K562 (cell line): Measurements from ENCODE around the gene KRI1. TPM values are rescaled to one million over a fixed set of nuclear protein-coding genes. Genes with fewer than 3 reads are reported as not detected.

Experiments used
- CSDE1 ChIP-seq, 2 experiments: fragments of 450-650 bp; IDR thresholded peaks; 2 replicates each; pipeline ENCODE4 v1.6.1; 2016; ENCODE audit warnings: mild to moderate bottlenecking in 1 of 2
- ERF ChIP-seq: fragments of 450-650 bp; formaldehyde crosslinking; IDR thresholded peaks from 2 replicates; pipeline ENCODE4 v1.4.0; 2020; ENCODE audit warnings: mild to moderate bottlenecking, mixed read lengths
- FOXA1 ChIP-seq: fragments of 450-650 bp; IDR thresholded peaks from 2 replicates; pipeline ENCODE4 v1.6.1; 2016; ENCODE audit warnings: mild to moderate bottlenecking, borderline replicate concordance
- FUS ChIP-seq: fragments of 200-400 bp; formaldehyde crosslinking; optimal IDR thresholded peaks from 2 replicates; pipeline ENCODE3; 2017; ENCODE audit warnings: low read depth, low read length
- HES1 ChIP-seq: fragments of 450-650 bp; IDR thresholded peaks from 2 replicates; pipeline ENCODE4 v1.6.1; 2016; ENCODE audit warnings: low read depth, mild to moderate bottlenecking, moderate library complexity
- HOXB6 ChIP-seq: fragments of 250-450 bp; sonication (Bioruptor Pico); IDR thresholded peaks from 2 replicates; pipeline ENCODE4 v1.5.1; 2022; ENCODE audit warnings: mild to moderate bottlenecking, borderline replicate concordance
- LCOR ChIP-seq: sonication (generic); formaldehyde crosslinking; IDR thresholded peaks from 2 replicates; pipeline ENCODE4 v1.8.0; 2022; ENCODE audit warnings: mild to moderate bottlenecking, missing genetic modification reagents
- NCOR1 ChIP-seq: fragments of 450-650 bp; IDR thresholded peaks from 2 replicates; pipeline ENCODE4 v1.6.1; 2016; ENCODE audit warnings: mild to moderate bottlenecking, moderate library complexity
- NFE2 ChIP-seq: IDR thresholded peaks from 2 replicates; pipeline ENCODE4 v1.6.1; 2014; ENCODE audit warnings: antibody characterized with exemption, low read depth
- NFIC ChIP-seq: fragments of 450-650 bp; IDR thresholded peaks from 2 replicates; pipeline ENCODE4 v1.6.1; 2017; ENCODE audit warnings: mild to moderate bottlenecking, inconsistent platforms
- RB1 ChIP-seq: fragments of 450-650 bp; IDR thresholded peaks from 2 replicates; pipeline ENCODE4 v1.6.1; 2017; ENCODE audit warnings: low read depth, mild to moderate bottlenecking
- RBBP5 ChIP-seq: fragments of 200-600 bp; sonication (generic); IDR thresholded peaks from 2 replicates; pipeline ENCODE4 v1.6.1; 2012; ENCODE audit warnings: borderline replicate concordance, mild to moderate bottlenecking, low read length, control low read depth, inconsistent platforms; ENCODE audit not compliant: insufficient read depth, poor library complexity, severe bottlenecking
- RUNX1 ChIP-seq: sonication (generic); IDR thresholded peaks from 2 replicates; pipeline ENCODE4 v1.6.1; 2016; ENCODE audit warnings: antibody characterized with exemption, low read depth
- SAFB ChIP-seq: fragments of 200-400 bp; formaldehyde crosslinking; IDR thresholded peaks from 2 replicates; pipeline ENCODE4 v1.6.1; 2017; ENCODE audit warnings: low read depth, low read length, borderline replicate concordance
- TAF1 ChIP-seq: IDR thresholded peaks from 2 replicates; pipeline ENCODE4 v1.6.1; 2011; ENCODE audit warnings: mild to moderate bottlenecking, low read length, moderate library complexity; ENCODE audit not compliant: insufficient read depth, control insufficient read depth, severe bottlenecking; ENCODE audit errors: extremely low read depth
- U2AF1 ChIP-seq: fragments of 200-400 bp; formaldehyde crosslinking; optimal IDR thresholded peaks from 2 replicates; pipeline ENCODE3; 2017; ENCODE audit warnings: mild to moderate bottlenecking, low read depth, low read length, moderate library complexity
- U2AF2 ChIP-seq: fragments of 200-400 bp; formaldehyde crosslinking; optimal IDR thresholded peaks from 2 replicates; pipeline ENCODE3; 2017; ENCODE audit warnings: low read depth, mild to moderate bottlenecking, low read length
- XRCC3 ChIP-seq: fragments of 450-650 bp; IDR thresholded peaks from 2 replicates; pipeline ENCODE4 v1.6.1; 2017; ENCODE audit warnings: mild to moderate bottlenecking, moderate library complexity
- ZBTB17 ChIP-seq: fragments of 450-650 bp; formaldehyde crosslinking; IDR thresholded peaks from 2 replicates; pipeline ENCODE4 v1.4.0; 2020; ENCODE audit warnings: mild to moderate bottlenecking
- ZNF212 ChIP-seq: fragments of 450-650 bp; formaldehyde crosslinking; IDR thresholded peaks from 2 replicates; pipeline ENCODE4 v1.4.0; 2020; ENCODE audit warnings: mild to moderate bottlenecking
- ZNF311 ChIP-seq: fragments of 250-450 bp; sonication (Bioruptor Pico); IDR thresholded peaks from 2 replicates; pipeline ENCODE4 v1.4.0; 2020; ENCODE audit warnings: mild to moderate bottlenecking, moderate library complexity
- ZNF586 ChIP-seq: fragments of 450-650 bp; formaldehyde crosslinking; conservative IDR thresholded peaks from 2 replicates; pipeline ENCODE4 v1.4.0; 2020; ENCODE audit warnings: mild to moderate bottlenecking, moderate library complexity
- polyA plus RNA-seq, 8 experiments: library from polyadenylated mRNA; depleted of rRNA in 4 of 8; stranded (reverse) in 5 of 8; unstranded in 3 of 8; fragments of >200 nt; fragmentation: Nextera tagmentation in 2 of 8; fragmentation: Illumina TruSeq in 1 of 8; extraction: Ambion mirVana in 2 of 8; extraction: Trizol in 1 of 8; gene quantifications; 2 replicates each; pipeline versions ENCODE4 v1.2.1 to v1.2.3, GENCODE V29; 2011 to 2014; ENCODE audit warnings: inconsistent platforms in 1 of 8, missing spikeins in 1 of 8
- total RNA-seq, 7 experiments: library from RNA; depleted of rRNA in 6 of 7; stranded (reverse); fragments of >200 nt in 6 of 7; fragmentation: Illumina TruSeq in 2 of 7; extraction: Trizol in 2 of 7; gene quantifications; 2 replicates each; pipeline versions ENCODE4 v1.2.1 to v1.2.3, GENCODE V29; 2011 to 2021; ENCODE audit warnings: low replicate concordance in 1 of 7
- TF ChIP-seq, protein P1 (sequence below): fragments of 250-450 bp; sonication (Bioruptor Pico); IDR thresholded peaks from 2 replicates; pipeline ENCODE4 v1.5.1; 2021; ENCODE audit warnings: mild to moderate bottlenecking
- TF ChIP-seq, protein P2 (sequence below): fragments of 450-650 bp; IDR thresholded peaks from 2 replicates; pipeline ENCODE4 v1.6.1; 2016; ENCODE audit warnings: mild to moderate bottlenecking

The KRI1 gene
- total and polyA plus RNA-seq, 9 of the 15 experiments (the other 6 are each of a cell fraction or from before 2014, with no cell fraction given), result 1.1 to 50.7 (median 24.7) TPM

DNA sequence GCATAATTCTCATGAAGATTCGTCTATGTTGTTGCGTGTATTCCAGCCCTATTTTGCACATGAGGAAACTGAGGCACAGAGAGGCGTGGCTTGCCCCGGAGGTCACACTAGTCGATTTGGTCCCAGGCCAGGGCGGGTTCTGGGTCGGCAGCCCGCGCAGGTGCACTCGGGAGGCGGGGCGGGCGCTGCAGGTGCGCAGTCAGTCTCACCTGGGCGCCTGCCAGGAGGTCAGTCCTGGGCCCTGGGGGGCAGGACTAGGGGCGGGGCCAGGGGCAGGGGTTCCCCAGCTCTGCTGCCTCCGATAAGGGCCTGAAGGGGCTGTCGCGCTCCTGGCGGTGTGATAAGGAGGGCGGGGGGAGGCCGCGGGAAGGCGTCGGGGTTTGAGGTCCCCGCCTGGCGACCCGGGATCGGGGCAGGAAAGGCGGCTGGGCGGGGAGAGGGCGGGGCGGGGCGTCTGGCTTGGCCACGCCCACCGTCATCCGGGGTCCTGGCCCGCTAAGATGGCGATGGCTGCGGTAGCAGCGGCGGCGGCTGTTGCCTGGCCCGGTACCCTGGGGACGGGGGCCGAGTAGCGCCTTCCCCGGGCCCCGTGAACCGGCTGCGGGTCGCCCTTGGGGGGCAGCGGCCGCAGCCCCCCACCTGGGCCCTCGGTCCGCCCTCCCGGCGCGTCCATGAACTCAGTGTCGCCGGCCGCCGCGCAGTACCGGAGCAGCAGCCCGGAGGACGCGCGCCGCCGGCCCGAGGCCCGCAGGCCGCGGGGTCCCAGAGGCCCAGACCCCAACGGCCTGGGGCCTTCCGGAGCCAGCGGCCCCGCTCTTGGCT, 22.2 kb downstream of the KRI1 start, which contains the start of gene ATG4D (continued):
- TF ChIP-seq, protein P1, sequence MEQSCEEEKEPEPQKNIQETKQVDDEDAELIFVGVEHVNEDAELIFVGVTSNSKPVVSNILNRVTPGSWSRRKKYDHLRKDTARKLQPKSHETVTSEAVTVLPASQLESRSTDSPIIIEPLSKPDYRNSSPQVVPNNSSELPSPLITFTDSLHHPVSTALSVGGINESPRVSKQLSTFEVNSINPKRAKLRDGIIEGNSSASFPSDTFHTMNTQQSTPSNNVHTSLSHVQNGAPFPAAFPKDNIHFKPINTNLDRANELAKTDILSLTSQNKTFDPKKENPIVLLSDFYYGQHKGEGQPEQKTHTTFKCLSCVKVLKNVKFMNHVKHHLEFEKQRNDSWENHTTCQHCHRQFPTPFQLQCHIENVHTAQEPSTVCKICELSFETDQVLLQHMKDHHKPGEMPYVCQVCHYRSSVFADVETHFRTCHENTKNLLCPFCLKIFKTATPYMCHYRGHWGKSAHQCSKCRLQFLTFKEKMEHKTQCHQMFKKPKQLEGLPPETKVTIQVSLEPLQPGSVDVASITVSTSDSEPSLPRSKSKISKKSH, result no peak
- TF ChIP-seq XRCC3, result no peak
- TF ChIP-seq SAFB, result no peak
- no peak for TF ChIP-seq ZNF311 (CRISPR knock-in tag)
- TF ChIP-seq U2AF2, result no peak
- TF ChIP-seq RUNX1, result no peak; the same call in 1 of the 2 replicates
- peak; percentile 64; the same call in 1 of the 2 replicates for TF ChIP-seq RB1
- peak; percentile 95 for TF ChIP-seq NCOR1
- TF ChIP-seq NFE2, result peak; percentile 64; the same call in 1 of the 2 replicates
- TF ChIP-seq, protein P2, sequence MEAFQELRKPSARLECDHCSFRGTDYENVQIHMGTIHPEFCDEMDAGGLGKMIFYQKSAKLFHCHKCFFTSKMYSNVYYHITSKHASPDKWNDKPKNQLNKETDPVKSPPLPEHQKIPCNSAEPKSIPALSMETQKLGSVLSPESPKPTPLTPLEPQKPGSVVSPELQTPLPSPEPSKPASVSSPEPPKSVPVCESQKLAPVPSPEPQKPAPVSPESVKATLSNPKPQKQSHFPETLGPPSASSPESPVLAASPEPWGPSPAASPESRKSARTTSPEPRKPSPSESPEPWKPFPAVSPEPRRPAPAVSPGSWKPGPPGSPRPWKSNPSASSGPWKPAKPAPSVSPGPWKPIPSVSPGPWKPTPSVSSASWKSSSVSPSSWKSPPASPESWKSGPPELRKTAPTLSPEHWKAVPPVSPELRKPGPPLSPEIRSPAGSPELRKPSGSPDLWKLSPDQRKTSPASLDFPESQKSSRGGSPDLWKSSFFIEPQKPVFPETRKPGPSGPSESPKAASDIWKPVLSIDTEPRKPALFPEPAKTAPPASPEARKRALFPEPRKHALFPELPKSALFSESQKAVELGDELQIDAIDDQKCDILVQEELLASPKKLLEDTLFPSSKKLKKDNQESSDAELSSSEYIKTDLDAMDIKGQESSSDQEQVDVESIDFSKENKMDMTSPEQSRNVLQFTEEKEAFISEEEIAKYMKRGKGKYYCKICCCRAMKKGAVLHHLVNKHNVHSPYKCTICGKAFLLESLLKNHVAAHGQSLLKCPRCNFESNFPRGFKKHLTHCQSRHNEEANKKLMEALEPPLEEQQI, result peak; percentile 14; the same call in 1 of the 2 replicates
- TF ChIP-seq LCOR (CRISPR knock-in tag), result peak; percentile 53; the same call in 1 of the 2 replicates
- no peak for TF ChIP-seq HOXB6 (CRISPR knock-in tag)
- TF ChIP-seq ERF, result no peak
- TF ChIP-seq CSDE1 (IDR thresholded peaks at IDR 0.05), result no peak
- peak; percentile 20 for TF ChIP-seq RBBP5
- TF ChIP-seq HES1, result peak; percentile 65
- no peak for TF ChIP-seq ZNF586 (CRISPR knock-in tag)
- TF ChIP-seq ZBTB17 (CRISPR knock-in tag), result no peak
- TF ChIP-seq FUS, result no peak
- peak; percentile 96 for TF ChIP-seq NFIC
- TF ChIP-seq TAF1, result peak; percentile 94
- TF ChIP-seq U2AF1, result no peak
- TF ChIP-seq ZNF212 (CRISPR knock-in tag), result no peak
- no peak for TF ChIP-seq FOXA1
